Cardiac fibroblast (primary cell): Measurements from ENCODE around the gene KRT6C.
A peak's percentile ranks its signal among the peaks of the same experiment; 100 is the strongest.

Experiments used
- DNase-seq, 2 donors: peaks; one replicate each; pipeline versions ENCODE4 v3.0.0 to v3.0.0-alpha.2; 2010; ENCODE audit warnings: low read depth in 2 of 2
- H3K4me3 ChIP-seq, 2 donors: replicated peaks in 1 of 2; 1 replicate in 1 of 2; 2 replicates in 1 of 2; pipeline ENCODE4 v1.5.1; 2011; ENCODE audit warnings: low read depth in 2 of 2, low read length in 2 of 2, mild to moderate bottlenecking in 2 of 2, moderate library complexity in 1 of 2
- CTCF ChIP-seq: IDR thresholded peaks from one replicate; pipeline ENCODE4 v1.5.1; 2011; ENCODE audit warnings: low read depth, mild to moderate bottlenecking, low read length, inconsistent platforms

The KRT6C gene

DNA sequence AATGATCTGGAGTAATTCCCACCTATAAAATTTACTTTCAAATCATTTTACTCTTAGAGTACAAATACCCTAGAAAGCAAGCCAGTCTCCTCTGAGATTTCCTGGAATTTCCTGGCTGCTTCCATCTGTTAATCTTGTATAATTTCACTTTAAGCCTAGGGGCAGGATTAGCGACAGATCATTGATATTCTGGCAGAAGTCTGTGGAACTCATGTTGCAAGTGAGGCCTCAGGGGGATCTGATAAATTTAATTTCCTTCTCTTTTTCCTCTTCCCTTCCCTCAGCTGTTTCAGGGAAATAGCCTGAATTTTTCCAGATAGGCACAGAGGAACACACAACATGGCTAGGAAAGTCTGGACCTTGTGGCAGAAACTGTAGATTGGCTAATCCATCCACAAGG lies 25.3 kb upstream of the KRT6C start:
- TF ChIP-seq CTCF = no peak
- H3K4me3 ChIP-seq = no peak overlapping the region
- DNase-seq = no peak

- TF ChIP-seq CTCF = no peak
- H3K4me3 ChIP-seq = no peak overlapping the region
Measured at GRCh38 chr12:52497975-52498374, 24.4 kb upstream of the KRT6C start.

GRCh38 chr12:52496590-52497071 lies 23.0 kb upstream of the KRT6C start:
- no peak for TF ChIP-seq CTCF
- H3K4me3 ChIP-seq = no peak overlapping the region
- peak; percentile 69 to 97 for DNase-seq

More at GRCh38 chr12:52497975-52498374, 24.4 kb upstream of the KRT6C start:
- DNase-seq = no peak

DNA sequence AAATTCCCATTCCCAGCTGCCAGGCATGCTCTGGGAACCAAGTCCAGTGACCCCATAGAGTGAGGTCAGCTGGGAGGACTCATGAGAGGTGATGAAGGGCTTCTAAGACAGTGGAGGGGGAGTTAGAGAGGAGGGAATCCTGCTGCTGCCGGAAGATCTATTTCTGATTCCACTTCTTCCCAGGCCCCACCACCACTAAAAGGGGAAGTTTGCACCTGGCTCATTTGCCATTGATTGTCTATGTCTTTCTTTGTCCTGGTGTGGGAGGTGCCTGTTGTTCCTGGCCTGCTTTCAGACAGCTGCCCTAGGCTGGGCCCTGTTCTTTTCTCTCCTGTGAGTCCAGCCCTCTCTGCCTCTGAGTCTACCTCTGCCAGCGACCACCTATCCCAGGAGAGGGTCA lies 22.4 kb upstream of the KRT6C start:
- H3K4me3 ChIP-seq = no peak overlapping the region
- no peak for TF ChIP-seq CTCF
- peak in 1 of 2 donors; percentile 51 for DNase-seq

DNA sequence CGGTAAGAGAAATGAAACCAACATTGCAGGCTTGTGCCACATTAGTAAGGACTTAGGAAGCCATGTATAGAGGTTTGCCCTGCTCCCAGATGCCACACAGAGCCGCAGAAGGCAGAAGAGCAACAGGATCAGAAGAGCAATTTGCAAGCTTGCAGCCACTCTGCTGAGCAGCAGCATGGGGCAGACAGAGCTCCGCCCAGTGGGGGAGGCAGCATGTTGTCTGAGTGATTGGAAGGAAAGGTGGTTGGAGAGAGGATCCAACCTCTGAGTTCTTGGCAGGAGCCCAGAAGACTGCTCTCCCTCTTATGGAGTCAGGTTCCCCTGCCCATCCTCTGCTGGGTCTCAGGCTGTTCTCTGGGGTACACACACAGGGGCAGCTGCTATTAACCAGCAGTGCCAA lies 21.8 kb upstream of the KRT6C start:
- peak; percentile 49 to 67 for DNase-seq
- no peak for TF ChIP-seq CTCF
- no peak overlapping the region for H3K4me3 ChIP-seq

- DNase-seq = peak; percentile 92 to 95
- H3K4me3 ChIP-seq = no peak overlapping the region
- TF ChIP-seq CTCF = no peak
Measured at GRCh38 chr12:52494518-52494917, 20.9 kb upstream of the KRT6C start.

- no peak for TF ChIP-seq CTCF
- DNase-seq = peak in 1 of 2 donors; percentile 57
- H3K4me3 ChIP-seq = no peak overlapping the region
Measured at GRCh38 chr12:52494100-52494499, 20.5 kb upstream of the KRT6C start.
